ENCODE results near the gene HIF3A. TPM values are rescaled to one million over a fixed set of nuclear protein-coding genes. Genes with fewer than 3 reads are reported as not detected.
A peak's percentile ranks its signal among the peaks of the same experiment; 100 is the strongest.

Gene HIF3A
- total RNA-seq, 1 experiment from 2014 or later, result 31.9 TPM

DNA sequence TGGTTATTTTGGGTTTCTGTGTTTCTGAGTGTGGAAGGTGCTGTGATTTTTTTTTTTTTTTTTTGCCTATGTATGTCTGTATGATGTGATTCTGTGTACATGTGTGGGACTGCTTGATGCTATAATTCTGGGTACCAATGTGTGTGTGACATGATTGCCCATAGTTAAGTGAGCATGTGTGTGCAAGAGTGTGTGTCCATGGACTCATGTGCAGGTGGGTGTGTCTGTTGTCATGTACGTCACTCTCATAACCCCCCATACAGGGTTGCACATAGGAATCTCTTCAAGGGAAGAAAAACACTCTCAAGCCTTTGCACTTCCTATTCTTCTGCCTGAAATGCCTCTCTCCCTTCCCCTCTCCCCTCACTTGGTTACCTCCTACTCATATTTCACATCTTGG is 47.5 kb downstream of the HIF3A start:
- Mint-ChIP-seq H3K4me1 (peaks cover 22 to 31% of the 10 kb centered on the region in 2 experiments), H3K27ac (peak overlapping the region in 1 of 3 experiments; percentile 37; a peak in 1 of 7 replicates), H3K4me3 (peak overlapping the region in 1 of 2 experiments; percentile 38; a peak in 2 of 5 replicates)

More for the DNA sequence above, 47.5 kb downstream of the HIF3A start:
- Mint-ChIP-seq H3K36me3 (ENCODE audit: insufficient read depth in 1 of 3, low read depth in 3 of 3) (peaks cover 9 to 29% (median 22%) of the 10 kb centered on the region in 3 experiments; a peak in 6 of 7 replicates), H3K27me3 (ENCODE audit: low read depth) (peaks cover 2% of the 10 kb centered on the region; the same call in 1 of the 2 replicates), H3K9me3 (peaks cover 0 to 2% of the 10 kb centered on the region in 2 experiments; a peak in 2 of 5 replicates)
- Histone ChIP-seq H3K27me3 (ENCODE audit: insufficient read depth, low read length) (no peaks in the 10 kb centered on the region), H3K14ac (ENCODE audit: insufficient read depth, low read length) (no peak overlapping the region), H3K27ac (ENCODE audit: insufficient read length, low read depth, low read length) (no peak overlapping the region), H2BK15ac (ENCODE audit: low read depth, low read length) (no peak overlapping the region), H3K79me1 (ENCODE audit: insufficient read depth, low read depth, low read length, poor library complexity, severe bottlenecking) (no peaks in the 10 kb centered on the region), H2BK20ac (ENCODE audit: low read depth, low read length, poor library complexity, severe bottlenecking) (no peak overlapping the region), H3K56ac (ENCODE audit: insufficient read length, low read depth, low read length) (no peak overlapping the region), H2AFZ (ENCODE audit: low read length) (no peak overlapping the region), H3K23ac (ENCODE audit: insufficient read length, low read depth, low read length) (no peak overlapping the region), H2BK120ac (ENCODE audit: low read depth, low read length, poor library complexity, severe bottlenecking) (no peak overlapping the region), H3K23me2 (ENCODE audit: insufficient read length, low read depth, low read length, poor library complexity, severe bottlenecking) (peaks cover 8% of the 10 kb centered on the region), H3K4me1 (ENCODE audit: insufficient read depth, low read length) (no peaks in the 10 kb centered on the region), H3K4me2 (ENCODE audit: insufficient read depth, insufficient read length, low read length) (no peak overlapping the region), H3K9me3 (ENCODE audit: control insufficient read depth, low read depth, low read length) (no peaks in the 10 kb centered on the region), H4K91ac (ENCODE audit: insufficient read length, low read depth, low read length) (no peak overlapping the region), H3T11ph (ENCODE audit: low read length) (no peak overlapping the region), H3K18ac (ENCODE audit: insufficient read length, low read depth, low read length) (no peak overlapping the region), H2BK5ac (ENCODE audit: insufficient read length, low read length) (no peak overlapping the region), H4K20me1 (ENCODE audit: control insufficient read depth, insufficient read depth, insufficient read length) (no peaks in the 10 kb centered on the region), H4K8ac (replicated peaks; ENCODE audit: insufficient read length, low read depth, low read length) (no peak overlapping the region), H2BK12ac (ENCODE audit: insufficient read length, low read depth, low read length) (no peak overlapping the region), H4K5ac (ENCODE audit: insufficient read length, low read depth, low read length) (no peak overlapping the region), H3K9ac (ENCODE audit: extremely low read depth, insufficient read length, low read length) (no peak overlapping the region), H3K79me2 (ENCODE audit: insufficient read depth, low read length) (peaks cover 11% of the 10 kb centered on the region; the same call in 1 of the 2 replicates), H3K4ac (ENCODE audit: low read depth, low read length) (no peak overlapping the region), H2AK5ac (ENCODE audit: insufficient read length, low read length) (no peak overlapping the region)
- WGBS (ENCODE audit: extremely low coverage, insufficient read length, low lambda C conversion rate), result no CpG with 5 or more reads among the region's 1 CpG
- no peak for DNase-seq
- TF ChIP-seq, protein P1, sequence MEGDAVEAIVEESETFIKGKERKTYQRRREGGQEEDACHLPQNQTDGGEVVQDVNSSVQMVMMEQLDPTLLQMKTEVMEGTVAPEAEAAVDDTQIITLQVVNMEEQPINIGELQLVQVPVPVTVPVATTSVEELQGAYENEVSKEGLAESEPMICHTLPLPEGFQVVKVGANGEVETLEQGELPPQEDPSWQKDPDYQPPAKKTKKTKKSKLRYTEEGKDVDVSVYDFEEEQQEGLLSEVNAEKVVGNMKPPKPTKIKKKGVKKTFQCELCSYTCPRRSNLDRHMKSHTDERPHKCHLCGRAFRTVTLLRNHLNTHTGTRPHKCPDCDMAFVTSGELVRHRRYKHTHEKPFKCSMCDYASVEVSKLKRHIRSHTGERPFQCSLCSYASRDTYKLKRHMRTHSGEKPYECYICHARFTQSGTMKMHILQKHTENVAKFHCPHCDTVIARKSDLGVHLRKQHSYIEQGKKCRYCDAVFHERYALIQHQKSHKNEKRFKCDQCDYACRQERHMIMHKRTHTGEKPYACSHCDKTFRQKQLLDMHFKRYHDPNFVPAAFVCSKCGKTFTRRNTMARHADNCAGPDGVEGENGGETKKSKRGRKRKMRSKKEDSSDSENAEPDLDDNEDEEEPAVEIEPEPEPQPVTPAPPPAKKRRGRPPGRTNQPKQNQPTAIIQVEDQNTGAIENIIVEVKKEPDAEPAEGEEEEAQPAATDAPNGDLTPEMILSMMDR (conservative IDR thresholded peaks at IDR 0.05), result no peak

All from H9 (cell line).